H1 (cell line): ENCODE data around the gene ZNF548. TPM values are rescaled to one million over a fixed set of nuclear protein-coding genes. Genes with fewer than 3 reads are reported as not detected.
A peak's percentile ranks its signal among the peaks of the same experiment; 100 is the strongest.

Experiments used
- CTCF ChIA-PET: fragments of 300-600 bp; sonication (Branson Sonifier 250); formaldehyde crosslinking; loops from one replicate; lab custom pipeline; 2021; ENCODE audit not compliant: partially characterized antibody; lab: Charles Lee
- POLR2A ChIA-PET: fragments of 300-600 bp; sonication (Branson Sonifier 250); formaldehyde crosslinking; loops from one replicate; lab custom pipeline; 2021; ENCODE audit warnings: inconsistent platforms; ENCODE audit not compliant: partially characterized antibody; lab: Charles Lee
- DNase-seq, 2 experiments: peaks; one replicate each; pipeline versions ENCODE4 v3.0.0 to v3.0.0-alpha.2; 2010 to 2022; ENCODE audit warnings: low spot score in 2 of 2, low read depth in 1 of 2, mixed read lengths in 1 of 2
- FAIRE-seq: peaks from 2 replicates; lab custom pipeline; 2011; peaks lifted over from hg19 to GRCh38; lab: Jason Lieb, UNC
- H2AFZ ChIP-seq: 2 replicates; pipeline ENCODE4 v1.8.1; 2012; ENCODE audit warnings: low read length, inconsistent platforms
- H2AK5ac ChIP-seq: 2 replicates; pipeline ENCODE4 v1.6.1; 2013; ENCODE audit warnings: low read depth, low read length
- H2BK120ac ChIP-seq: replicated peaks from 2 replicates; pipeline ENCODE3; 2013; ENCODE audit warnings: low read depth, low read length, inconsistent platforms
- H2BK12ac ChIP-seq: 2 replicates; pipeline ENCODE4 v1.6.1; 2013; ENCODE audit warnings: low read depth, low read length
- H2BK15ac ChIP-seq: 2 replicates; pipeline ENCODE4 v1.6.1; 2013; ENCODE audit warnings: low read length
- H2BK20ac ChIP-seq: 2 replicates; pipeline ENCODE4 v1.6.1; 2013; ENCODE audit warnings: low read length
- H2BK5ac ChIP-seq: 2 replicates; pipeline ENCODE4 v1.6.1; 2013; ENCODE audit warnings: low read depth, low read length
- H3K14ac ChIP-seq: 2 replicates; pipeline ENCODE4 v1.6.1; 2013; ENCODE audit warnings: inconsistent platforms; ENCODE audit not compliant: insufficient read length
- H3K18ac ChIP-seq: 2 replicates; pipeline ENCODE4 v1.6.1; 2013; ENCODE audit warnings: low read length; ENCODE audit errors: extremely low read depth
- H3K23ac ChIP-seq: 2 replicates; pipeline ENCODE4 v1.6.1; 2013; ENCODE audit warnings: inconsistent platforms; ENCODE audit not compliant: insufficient read length
- H3K23me2 ChIP-seq: 2 replicates; pipeline ENCODE4 v1.6.1; 2013; ENCODE audit warnings: low read depth, low read length
- H3K27ac ChIP-seq: 2 replicates; pipeline ENCODE4 v1.6.1; 2011; ENCODE audit warnings: low read depth, low read length, inconsistent platforms
- H3K27me3 ChIP-seq, 4 experiments: replicated peaks in 1 of 4; 1 replicate in 1 of 4; 2 replicates in 3 of 4; pipeline versions ENCODE4 v1.6.1 to v1.8.1; 2011 to 2013; ENCODE audit warnings: low read length in 3 of 4, mild to moderate bottlenecking in 3 of 4, inconsistent platforms in 2 of 4, mixed read lengths in 2 of 4, moderate library complexity in 1 of 4; ENCODE audit not compliant: control insufficient read depth in 3 of 4, insufficient read depth in 3 of 4; ENCODE audit errors: extremely low read depth in 1 of 4
- H3K36me3 ChIP-seq, 4 experiments: 2 replicates each; pipeline versions ENCODE4 v1.6.1 to v1.8.1; 2011 to 2013; ENCODE audit warnings: mild to moderate bottlenecking in 4 of 4, low read length in 3 of 4, moderate library complexity in 2 of 4, control low read depth in 1 of 4, inconsistent platforms in 1 of 4; ENCODE audit not compliant: insufficient read depth in 4 of 4, control insufficient read depth in 2 of 4
- H3K4ac ChIP-seq: replicated peaks from 2 replicates; pipeline ENCODE3; 2013; ENCODE audit warnings: low read length, low read depth, mixed read lengths, inconsistent platforms; ENCODE audit not compliant: insufficient read length
- H3K4me1 ChIP-seq, 4 experiments: replicated peaks in 1 of 4; 1 replicate in 1 of 4; 2 replicates in 3 of 4; pipeline versions ENCODE4 v1.6.1 to v1.8.1; 2011 to 2013; ENCODE audit warnings: low read length in 3 of 4, inconsistent platforms in 2 of 4, mixed read lengths in 1 of 4; ENCODE audit not compliant: insufficient read depth in 4 of 4, control insufficient read depth in 3 of 4
- H3K4me2 ChIP-seq, 2 experiments: 2 replicates each; pipeline versions ENCODE4 v1.6.1 to v1.8.1; 2011 to 2013; ENCODE audit warnings: low read depth in 2 of 2, low read length in 2 of 2, control low read depth in 1 of 2, inconsistent platforms in 1 of 2, mild to moderate bottlenecking in 1 of 2; ENCODE audit not compliant: insufficient read depth in 1 of 2
- H3K4me3 ChIP-seq, 4 experiments: fragments of 200-600, 300-600 bp in 1 of 4; sonication (generic), shearing (Covaris generic), sonication (Bioruptor Twin) in 1 of 4; 2 replicates each; pipeline versions ENCODE4 v1.5.1 to v1.8.1; 2011 to 2016; ENCODE audit warnings: low read length in 4 of 4, low read depth in 3 of 4, control low read depth in 2 of 4, inconsistent platforms in 2 of 4, mild to moderate bottlenecking in 2 of 4, mixed read lengths in 1 of 4, moderate library complexity in 1 of 4; ENCODE audit not compliant: insufficient read depth in 2 of 4; ENCODE audit errors: extremely low read depth in 1 of 4
- H3K56ac ChIP-seq: replicated peaks from 2 replicates; pipeline ENCODE3; 2013; ENCODE audit warnings: low read depth, mild to moderate bottlenecking, mixed read lengths, low read length, inconsistent platforms; ENCODE audit not compliant: insufficient read length
- H3K79me1 ChIP-seq: 2 replicates; pipeline ENCODE4 v1.6.1; 2013; ENCODE audit warnings: low read depth, low read length, control low read depth
- H3K79me2 ChIP-seq, 2 experiments: 2 replicates each; pipeline versions ENCODE4 v1.6.1 to v1.8.1; 2012 to 2013; ENCODE audit warnings: low read length in 2 of 2, mild to moderate bottlenecking in 2 of 2, inconsistent platforms in 1 of 2; ENCODE audit not compliant: insufficient read depth in 2 of 2, control insufficient read depth in 1 of 2
- H3K9ac ChIP-seq, 4 experiments: replicated peaks in 1 of 4; 1 replicate in 1 of 4; 2 replicates in 3 of 4; pipeline versions ENCODE4 v1.6.1 to v1.8.1; 2011 to 2013; ENCODE audit warnings: low read depth in 3 of 4, low read length in 3 of 4, control low read depth in 2 of 4, mild to moderate bottlenecking in 2 of 4, moderate library complexity in 2 of 4, inconsistent platforms in 1 of 4; ENCODE audit errors: extremely low read depth in 1 of 4
- H3K9me3 ChIP-seq, 2 experiments: 2 replicates each; pipeline versions ENCODE4 v1.6.1 to v1.8.1; 2012 to 2013; ENCODE audit warnings: mild to moderate bottlenecking in 2 of 2, moderate library complexity in 2 of 2, control low read depth in 1 of 2, inconsistent platforms in 1 of 2, low read depth in 1 of 2, low read length in 1 of 2, mixed read lengths in 1 of 2; ENCODE audit not compliant: insufficient read depth in 2 of 2
- H4K20me1 ChIP-seq, 2 experiments: replicated peaks in 1 of 2; 2 replicates each; pipeline versions ENCODE3 to v1.8.1; 2011 to 2013; ENCODE audit warnings: inconsistent platforms in 2 of 2, low read length in 2 of 2, mild to moderate bottlenecking in 1 of 2; ENCODE audit not compliant: insufficient read depth in 2 of 2, control insufficient read depth in 1 of 2
- H4K5ac ChIP-seq: 2 replicates; pipeline ENCODE4 v1.6.1; 2013; ENCODE audit warnings: low read length, low read depth, mixed read lengths, inconsistent platforms; ENCODE audit not compliant: insufficient read length
- H4K8ac ChIP-seq: 2 replicates; pipeline ENCODE4 v1.8.0; 2013; ENCODE audit warnings: mild to moderate bottlenecking, moderate library complexity, low read length, inconsistent platforms; ENCODE audit not compliant: insufficient read depth; ENCODE audit errors: extremely low read depth
- H4K91ac ChIP-seq: replicated peaks from 2 replicates; pipeline ENCODE3; 2013; ENCODE audit warnings: low read length, mixed read lengths, inconsistent platforms; ENCODE audit not compliant: insufficient read length
- ASH2L ChIP-seq: fragments of 200-600, 300-600 bp; sonication (generic); IDR thresholded peaks from one replicate; pipeline ENCODE4 v1.7.1; 2017; ENCODE audit warnings: low read length
- CHD1 ChIP-seq: IDR thresholded peaks from 2 replicates; pipeline ENCODE4 v1.6.1; 2012; ENCODE audit warnings: low read depth, low read length, improper control_type of control experiment
- HDAC6 ChIP-seq: IDR thresholded peaks from one replicate; pipeline ENCODE4 v1.7.1; 2012; ENCODE audit warnings: low read depth, mild to moderate bottlenecking, inconsistent platforms, low read length, moderate library complexity
- JUN ChIP-seq: IDR thresholded peaks from 2 replicates; pipeline ENCODE4 v1.6.1; 2011; ENCODE audit warnings: low read depth, mild to moderate bottlenecking, improper control_type of control experiment, low read length
- PHF8 ChIP-seq: fragments of 200-600 bp; sonication (generic); conservative IDR thresholded peaks from 2 replicates; pipeline ENCODE4 v1.7.1; 2012; ENCODE audit warnings: low read depth, mild to moderate bottlenecking, inconsistent platforms, low read length, moderate library complexity
- POLR2A ChIP-seq, 2 experiments: IDR thresholded peaks; 1 replicate in 1 of 2; 2 replicates in 1 of 2; pipeline ENCODE4 v1.6.1; 2011; ENCODE audit warnings: low read depth in 2 of 2, low read length in 2 of 2, mild to moderate bottlenecking in 2 of 2; ENCODE audit errors: control extremely low read depth in 1 of 2
- RXRA ChIP-seq: IDR thresholded peaks from 2 replicates; pipeline ENCODE4 v1.6.1; 2011; ENCODE audit warnings: low read depth, mild to moderate bottlenecking, low read length, moderate library complexity; ENCODE audit not compliant: insufficient read depth
- SIX5 ChIP-seq: IDR thresholded peaks from 2 replicates; pipeline ENCODE4 v1.6.1; 2011; ENCODE audit warnings: mild to moderate bottlenecking, low read depth, low read length
- SP1 ChIP-seq: IDR thresholded peaks from 2 replicates; pipeline ENCODE4 v1.6.1; 2011; ENCODE audit warnings: low read depth, low read length
- WGBS, 2 experiments: shearing (Covaris generic) in 1 of 2; methylation state at CpG; one replicate each; pipeline versions ENCODE4 v1.1.6 to v1.1.7; 2013 to 2015; ENCODE audit warnings: low lambda C conversion rate in 2 of 2, mixed read lengths in 2 of 2, inconsistent platforms in 1 of 2, low coverage in 1 of 2, missing lambda C conversion rate in 1 of 2; ENCODE audit not compliant: insufficient replicate concordance in 2 of 2, insufficient coverage in 1 of 2, insufficient read length in 1 of 2; ENCODE audit errors: extremely low coverage in 1 of 2, missing lambda C conversion rate in 1 of 2; 5-methylcytosine and 5-hydroxymethylcytosine counted together
- long read RNA-seq, 2 experiments: library from RNA in 1 of 2; library from capped mRNA in 1 of 2; stranded (forward); transcript quantifications; one replicate each; pipeline ENCODE4 v2.0.0, GENCODE V29; 2021; ENCODE audit warnings: inconsistent platforms in 1 of 2
- polyA minus RNA-seq, 3 experiments: library from RNA; depleted of rRNA, polyadenylated mRNA; stranded (reverse); fragments of >200 nt; gene quantifications; 1 replicate in 2 of 3; 2 replicates in 1 of 3; pipeline ENCODE4 v1.2.3, GENCODE V29; 2011
- polyA plus RNA-seq, 7 experiments: library from polyadenylated mRNA; depleted of rRNA in 3 of 7; stranded (reverse) in 5 of 7; unstranded in 2 of 7; fragments of >200 nt in 5 of 7; fragments of 200-250 nt in 2 of 7; gene quantifications; 1 replicate in 5 of 7; 2 replicates in 1 of 7; 4 replicates in 1 of 7; pipeline versions ENCODE4 v1.2.1 to v1.2.3, GENCODE V29; 2011 to 2013; ENCODE audit warnings: missing spikeins in 2 of 7, mixed read lengths in 2 of 7
- total RNA-seq: library from RNA; stranded (reverse); fragmentation: NEBNext Ultra II Directional; extraction: Animal tissue kit (Norgen Biotek cat#: 25700); gene quantifications from 2 replicates; pipeline ENCODE4 v1.2.1, GENCODE V29; 2021

The ZNF548 gene
- total RNA-seq (8.9 and 9.9 TPM in 2 replicates), polyA plus RNA-seq (2011; rRNA removed) (7.4 TPM in 2 replicates), polyA minus RNA-seq (2011; rRNA and poly(A)+ RNA removed) (18.5 and 24.3 TPM in 2 replicates)
- 9.1 TPM for polyA plus RNA-seq (2011; cell fraction: cytosol; rRNA removed)
- 8.3 TPM for polyA plus RNA-seq (2011; cell fraction: nucleus; rRNA removed)
- polyA plus RNA-seq (2012, experiment 1 of 2), result 6.1 to 9.0 TPM (median 8.1 TPM) in 4 replicates
- polyA plus RNA-seq (2012, experiment 2 of 2), result 1.0 TPM
- polyA plus RNA-seq (2013, experiment 1 of 2), result 3.8 TPM
- 3.8 TPM for polyA plus RNA-seq (2013, experiment 2 of 2)
- polyA minus RNA-seq (2011; cell fraction: cytosol; rRNA and poly(A)+ RNA removed), result 6.2 TPM
- 5.0 TPM for polyA minus RNA-seq (2011; cell fraction: nucleus; rRNA and poly(A)+ RNA removed)
- long read RNA-seq, experiment 1, partial matches to known transcripts, result 0 of 1 reads
- long read RNA-seq, experiment 1, other reads (novel, unspliced or antisense), result 0 of 1 reads
- long read RNA-seq, experiment 2, partial matches to known transcripts, result 0 of 1 reads
- long read RNA-seq, experiment 2, other reads (novel, unspliced or antisense), result 0 of 1 reads

GRCh38 chr19:57389730-57390598 is at the start of gene ZNF548:
Gene ZNF548 (plus strand): TSS chr19:57389854. CDS start chr19:57390100, 246 bp downstream.
- H2AK5ac ChIP-seq, result no peak within 1 kb of the TSS
- peak within 1 kb of the TSS; percentile 97 for H2AFZ ChIP-seq
- POLR2A ChIA-PET, result interaction anchor here (0.6 to 3.1 kb wide), 12 partner anchors 9 to 1790 kb away, joined by 3 to 20 read pairs (median 3); partner anchors contain the start of genes TRAPPC2B, ZNF304, ZNF460 and ZNF524
- H4K8ac ChIP-seq, result peak within 1 kb of the TSS; percentile 74; the same call in 1 of the 2 replicates
- peak within 1 kb of the TSS; percentile 39 to 79 (median 66) for H3K9ac ChIP-seq
- H4K5ac ChIP-seq, result peak within 1 kb of the TSS; percentile 17
- no peaks in the 10 kb centered on the region for H3K9me3 ChIP-seq
- H2BK120ac ChIP-seq, result no peak within 1 kb of the TSS
- no peaks in the 10 kb centered on the region for H3K27me3 ChIP-seq
- no peaks in the 10 kb centered on the region; a peak in 1 of 7 replicates for H3K4me1 ChIP-seq
- no peak within 1 kb of the TSS for H3K14ac ChIP-seq
- peak within 1 kb of the TSS; percentile 40 for H2BK5ac ChIP-seq
- no peak within 1 kb of the TSS for H2BK15ac ChIP-seq
- H3K23ac ChIP-seq, result no peak within 1 kb of the TSS
- no peak within 1 kb of the TSS for H3K4ac ChIP-seq
- H4K20me1 ChIP-seq, result no peaks in the 10 kb centered on the region
- no peak within 1 kb of the TSS for H2BK12ac ChIP-seq
- no peak within 1 kb of the TSS for H3K56ac ChIP-seq
- peak within 1 kb of the TSS; percentile 59 for H4K91ac ChIP-seq
- DNase-seq (peak; percentile 96 to 99), FAIRE-seq (peak; percentile 99)
- CTCF ChIA-PET, result interaction anchor here (1.3 kb wide), 1 partner anchor 16 kb away, joined by 4 read pairs; no protein-coding TSS in a partner anchor
- H3K79me1 ChIP-seq, result no peaks in the 10 kb centered on the region; the same call in 1 of the 2 replicates
- H3K23me2 ChIP-seq, result peaks cover 3% of the 10 kb centered on the region; the same call in 1 of the 2 replicates
- H3K4me2 ChIP-seq, result peak within 1 kb of the TSS; percentile 69 to 92
- H2BK20ac ChIP-seq, result no peak within 1 kb of the TSS
- WGBS, 2 experiments, result 3% methylated on average over 50 of the region's 50 CpGs; no CpG with 5 or more reads in 1 of the 2 experiments
- peak within 1 kb of the TSS; percentile 54 to 88 (median 80) for H3K4me3 ChIP-seq
- H3K18ac ChIP-seq, result no peak within 1 kb of the TSS; the same call in 1 of the 2 replicates
- H3K79me2 ChIP-seq, result peaks cover 3 to 28% of the 10 kb centered on the region in 2 experiments; a peak in 3 of 4 replicates
- no peaks in the 10 kb centered on the region for H3K36me3 ChIP-seq
- H3K27ac ChIP-seq, result peak within 1 kb of the TSS; percentile 53; the same call in 1 of the 2 replicates
- peak; percentile 62 for TF ChIP-seq PHF8
- no peak for TF ChIP-seq RXRA
- peak in 1 of 2 experiments; percentile 71; a peak in 1 of 3 replicates for TF ChIP-seq POLR2A (IDR thresholded peaks at IDR 0.05; ENCODE audit: control extremely low read depth in 1 of 2, low read depth in 2 of 2, low read length in 2 of 2)
- peak; percentile 82 for TF ChIP-seq ASH2L
- TF ChIP-seq JUN, result 0 out of 2 replicates have a peak, but pooled peaks have one; percentile 47
- TF ChIP-seq SP1, result peak; percentile 69
- TF ChIP-seq HDAC6, result no peak
- TF ChIP-seq CHD1, result no peak
- TF ChIP-seq SIX5, result peak; percentile 68; the same call in 1 of the 2 replicates
